Measurements from ENCODE around the gene AR.

The AR gene, protein sequence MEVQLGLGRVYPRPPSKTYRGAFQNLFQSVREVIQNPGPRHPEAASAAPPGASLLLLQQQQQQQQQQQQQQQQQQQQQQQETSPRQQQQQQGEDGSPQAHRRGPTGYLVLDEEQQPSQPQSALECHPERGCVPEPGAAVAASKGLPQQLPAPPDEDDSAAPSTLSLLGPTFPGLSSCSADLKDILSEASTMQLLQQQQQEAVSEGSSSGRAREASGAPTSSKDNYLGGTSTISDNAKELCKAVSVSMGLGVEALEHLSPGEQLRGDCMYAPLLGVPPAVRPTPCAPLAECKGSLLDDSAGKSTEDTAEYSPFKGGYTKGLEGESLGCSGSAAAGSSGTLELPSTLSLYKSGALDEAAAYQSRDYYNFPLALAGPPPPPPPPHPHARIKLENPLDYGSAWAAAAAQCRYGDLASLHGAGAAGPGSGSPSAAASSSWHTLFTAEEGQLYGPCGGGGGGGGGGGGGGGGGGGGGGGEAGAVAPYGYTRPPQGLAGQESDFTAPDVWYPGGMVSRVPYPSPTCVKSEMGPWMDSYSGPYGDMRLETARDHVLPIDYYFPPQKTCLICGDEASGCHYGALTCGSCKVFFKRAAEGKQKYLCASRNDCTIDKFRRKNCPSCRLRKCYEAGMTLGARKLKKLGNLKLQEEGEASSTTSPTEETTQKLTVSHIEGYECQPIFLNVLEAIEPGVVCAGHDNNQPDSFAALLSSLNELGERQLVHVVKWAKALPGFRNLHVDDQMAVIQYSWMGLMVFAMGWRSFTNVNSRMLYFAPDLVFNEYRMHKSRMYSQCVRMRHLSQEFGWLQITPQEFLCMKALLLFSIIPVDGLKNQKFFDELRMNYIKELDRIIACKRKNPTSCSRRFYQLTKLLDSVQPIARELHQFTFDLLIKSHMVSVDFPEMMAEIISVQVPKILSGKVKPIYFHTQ

DNA sequence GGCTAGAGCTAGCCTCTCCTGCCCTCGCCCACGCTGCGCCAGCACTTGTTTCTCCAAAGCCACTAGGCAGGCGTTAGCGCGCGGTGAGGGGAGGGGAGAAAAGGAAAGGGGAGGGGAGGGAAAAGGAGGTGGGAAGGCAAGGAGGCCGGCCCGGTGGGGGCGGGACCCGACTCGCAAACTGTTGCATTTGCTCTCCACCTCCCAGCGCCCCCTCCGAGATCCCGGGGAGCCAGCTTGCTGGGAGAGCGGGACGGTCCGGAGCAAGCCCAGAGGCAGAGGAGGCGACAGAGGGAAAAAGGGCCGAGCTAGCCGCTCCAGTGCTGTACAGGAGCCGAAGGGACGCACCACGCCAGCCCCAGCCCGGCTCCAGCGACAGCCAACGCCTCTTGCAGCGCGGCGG is at the start of gene AR:
AR (plus strand) TSS at position 204 of the 400 bp plus-strand sequence. CDS start 1,126 bp downstream, outside the sequence.
- Histone ChIP-seq H3K4me1 (peaks cover 0 to 6% (median 0%) of the 10 kb centered on the region in 4 donors), H3K9me3 (no peaks in the 10 kb centered on the region), H3K36me3 (no peaks in the 10 kb centered on the region), H3K4me3 (peak within 1 kb of the TSS; percentile 59 to 70), H3K27ac (peak within 1 kb of the TSS; percentile 81 to 84), H3K27me3 (no peaks in the 10 kb centered on the region)
- no peak for TF ChIP-seq CTCF (IDR thresholded peaks at IDR 0.05)
- peak; percentile 78 to 86 for DNase-seq
- intact Hi-C loops (cut with DNase I; ENCODE audit: low total_unique reads), result no loop called here

- TF ChIP-seq CTCF (IDR thresholded peaks at IDR 0.05), result no peak
- no peak overlapping the region for H3K27ac ChIP-seq
- no peak for DNase-seq
- no peaks in the 10 kb centered on the region for H3K9me3 ChIP-seq
- H3K27me3 ChIP-seq, result no peaks in the 10 kb centered on the region
- intact Hi-C loops (cut with DNase I; ENCODE audit: low total_unique reads), result no loop called here
- no peak overlapping the region for H3K4me3 ChIP-seq
- no peaks in the 10 kb centered on the region for H3K36me3 ChIP-seq
- no peaks in the 10 kb centered on the region for H3K4me1 ChIP-seq
These were observed 43.2 kb upstream of the AR start for GRCh38 chrX:67500617-67501016.

GRCh38 chrX:67503004-67503403 is 40.8 kb upstream of the AR start:
- intact Hi-C loops (cut with DNase I; ENCODE audit: low total_unique reads), result no loop called here
- Histone ChIP-seq H3K4me1 (no peaks in the 10 kb centered on the region), H3K36me3 (no peaks in the 10 kb centered on the region), H3K9me3 (peaks cover 0 to 10% (median 4%) of the 10 kb centered on the region in 3 donors), H3K27me3 (no peaks in the 10 kb centered on the region), H3K27ac (no peak overlapping the region), H3K4me3 (no peak overlapping the region)
- TF ChIP-seq CTCF (IDR thresholded peaks at IDR 0.05), result no peak
- no peak for DNase-seq

GRCh38 chrX:67503453-67503852 is 40.4 kb upstream of the AR start:
- Histone ChIP-seq H3K36me3 (no peaks in the 10 kb centered on the region), H3K27me3 (no peaks in the 10 kb centered on the region), H3K4me3 (no peak overlapping the region), H3K4me1 (no peaks in the 10 kb centered on the region), H3K9me3 (peaks cover 0 to 10% (median 4%) of the 10 kb centered on the region in 3 donors), H3K27ac (no peak overlapping the region)
- no peak for DNase-seq
- intact Hi-C loops (cut with DNase I; ENCODE audit: low total_unique reads), result no loop called here
- no peak for TF ChIP-seq CTCF (IDR thresholded peaks at IDR 0.05)

- TF ChIP-seq CTCF (IDR thresholded peaks at IDR 0.05), result no peak
- Histone ChIP-seq H3K9me3 (peaks cover 0 to 16% (median 0%) of the 10 kb centered on the region in 3 donors), H3K27me3 (no peaks in the 10 kb centered on the region), H3K4me1 (peaks cover 0 to 21% (median 4%) of the 10 kb centered on the region in 4 donors), H3K4me3 (no peak overlapping the region), H3K36me3 (no peaks in the 10 kb centered on the region), H3K27ac (no peak overlapping the region)
- intact Hi-C loops (cut with DNase I; ENCODE audit: low total_unique reads), result no loop called here
- DNase-seq, result no peak
These were observed 23.1 kb upstream of the AR start for GRCh38 chrX:67520671-67521070.

Data from tibial artery (tissue), 4 donors.